HepG2 (cell line): Measurements from ENCODE around the gene PGC. TPM values are rescaled to one million over a fixed set of nuclear protein-coding genes. Genes with fewer than 3 reads are reported as not detected.

Source experiments
- ATF7-NPFF ChIP-seq: sonication (generic); formaldehyde crosslinking; IDR thresholded peaks from 2 replicates; pipeline ENCODE4 v1.8.1; 2023; ENCODE audit warnings: mild to moderate bottlenecking, low read depth, missing genetic modification reagents, moderate library complexity
- DR1 ChIP-seq: sonication (generic); formaldehyde crosslinking; IDR thresholded peaks from 2 replicates; pipeline ENCODE4 v1.8.0; 2021; ENCODE audit warnings: mild to moderate bottlenecking, missing genetic modification reagents, inconsistent platforms
- GATA4 ChIP-seq: sonication (generic); IDR thresholded peaks from 2 replicates; pipeline ENCODE4 v1.6.1; 2016; ENCODE audit warnings: antibody characterized with exemption, low read depth, borderline replicate concordance
- HNF4G ChIP-seq, 2 experiments: sonication (generic) in 1 of 2; formaldehyde crosslinking in 1 of 2; IDR thresholded peaks; 2 replicates each; pipeline versions ENCODE4 v1.4.0 to v1.6.1; 2011 to 2020; ENCODE audit warnings: borderline replicate concordance in 2 of 2, low read depth in 2 of 2, mild to moderate bottlenecking in 2 of 2, low read length in 1 of 2, missing genetic modification reagents in 1 of 2, moderate library complexity in 1 of 2
- LCORL ChIP-seq, 2 experiments: fragments of 450-650 bp in 1 of 2; sonication (generic) in 1 of 2; formaldehyde crosslinking in 1 of 2; IDR thresholded peaks; 2 replicates each; pipeline versions ENCODE4 v1.5.0 to v1.6.1; 2017 to 2020; ENCODE audit warnings: antibody characterized with exemption in 1 of 2, missing genetic modification reagents in 1 of 2
- MAFK ChIP-seq, 2 experiments: IDR thresholded peaks in 1 of 2; conservative IDR thresholded peaks in 1 of 2; 2 replicates each; pipeline ENCODE4 v1.6.1; 2011; ENCODE audit warnings: improper control_type of control experiment in 2 of 2, low read length in 2 of 2
- MIER2 ChIP-seq: IDR thresholded peaks from 2 replicates; pipeline ENCODE4 v1.6.1; 2016; ENCODE audit warnings: missing biosample characterization, missing genetic modification reagents
- NONO ChIP-seq, 2 experiments: fragments of 450-650 bp in 1 of 2; sonication (generic) in 1 of 2; formaldehyde crosslinking in 1 of 2; IDR thresholded peaks in 1 of 2; conservative IDR thresholded peaks in 1 of 2; 2 replicates each; pipeline versions ENCODE4 v1.6.1 to v1.8.0; 2017 to 2022; ENCODE audit warnings: mild to moderate bottlenecking in 1 of 2, missing genetic modification reagents in 1 of 2, moderate library complexity in 1 of 2
- NR2C2 ChIP-seq: sonication (generic); formaldehyde crosslinking; IDR thresholded peaks from 2 replicates; pipeline ENCODE4 v1.4.0; 2020; ENCODE audit warnings: missing genetic modification reagents, mild to moderate bottlenecking, moderate library complexity, borderline replicate concordance
- SMYD3 ChIP-seq: sonication (generic); formaldehyde crosslinking; IDR thresholded peaks from 2 replicates; pipeline ENCODE4 v1.8.1; 2023; ENCODE audit warnings: mild to moderate bottlenecking, missing genetic modification reagents
- SSRP1 ChIP-seq: IDR thresholded peaks from 2 replicates; pipeline ENCODE4 v1.6.1; 2016; ENCODE audit warnings: control low read depth
- ZFY ChIP-seq: sonication (generic); formaldehyde crosslinking; IDR thresholded peaks from 2 replicates; pipeline ENCODE4 v1.4.0; 2020; ENCODE audit warnings: missing genetic modification reagents
- ZNF296 ChIP-seq: sonication (generic); formaldehyde crosslinking; conservative IDR thresholded peaks from 2 replicates; pipeline ENCODE4 v1.5.0; 2020; ENCODE audit warnings: mild to moderate bottlenecking, missing genetic modification reagents
- ZNF331 ChIP-seq: sonication (generic); formaldehyde crosslinking; IDR thresholded peaks from 2 replicates; pipeline ENCODE4 v1.4.0; 2020; ENCODE audit warnings: missing genetic modification reagents
- ZNF446 ChIP-seq: sonication (generic); formaldehyde crosslinking; IDR thresholded peaks from 2 replicates; pipeline ENCODE4 v1.5.0; 2020; ENCODE audit warnings: mild to moderate bottlenecking, missing genetic modification reagents
- ZNF567 ChIP-seq: sonication (generic); formaldehyde crosslinking; IDR thresholded peaks from 2 replicates; pipeline ENCODE4 v1.8.1; 2023; ENCODE audit warnings: mild to moderate bottlenecking, missing genetic modification reagents, borderline replicate concordance
- ZNF619 ChIP-seq: sonication (generic); formaldehyde crosslinking; IDR thresholded peaks from 2 replicates; pipeline ENCODE4 v1.4.0; 2020; ENCODE audit warnings: mild to moderate bottlenecking, missing genetic modification reagents
- ZNF777 ChIP-seq: sonication (generic); formaldehyde crosslinking; IDR thresholded peaks from 2 replicates; pipeline ENCODE4 v1.4.0; 2020; ENCODE audit warnings: missing genetic modification reagents
- polyA plus RNA-seq, 8 experiments: library from polyadenylated mRNA; depleted of rRNA in 3 of 8; stranded (reverse) in 7 of 8; unstranded in 1 of 8; fragments of >200 nt; fragmentation: Illumina TruSeq in 4 of 8; extraction: Trizol in 4 of 8; gene quantifications; 2 replicates each; pipeline versions ENCODE4 v1.2.1 to v1.2.3, GENCODE V29; 2011 to 2016; ENCODE audit warnings: low read depth in 4 of 8, missing spikeins in 1 of 8, mixed read lengths in 1 of 8; ENCODE audit not compliant: insufficient read depth in 1 of 8
- total RNA-seq, 5 experiments: library from RNA; depleted of rRNA; stranded (reverse); fragments of >200 nt; fragmentation: Illumina TruSeq; extraction: Trizol; gene quantifications; 2 replicates each; pipeline ENCODE4 v1.2.3, GENCODE V29; 2016; ENCODE audit warnings: low read depth in 1 of 5
- TF ChIP-seq, protein P1 (sequence below): IDR thresholded peaks from 2 replicates; pipeline ENCODE4 v1.6.1; 2018; ENCODE audit warnings: missing genetic modification reagents
- TF ChIP-seq, protein P2 (sequence below): IDR thresholded peaks from 2 replicates; pipeline ENCODE4 v1.6.1; 2016
- TF ChIP-seq, protein P3 (sequence below): sonication (generic); formaldehyde crosslinking; IDR thresholded peaks from 2 replicates; pipeline ENCODE4 v1.8.1; 2023; ENCODE audit warnings: mild to moderate bottlenecking, missing genetic modification reagents
- TF ChIP-seq, protein P4 (sequence below): sonication (generic); formaldehyde crosslinking; IDR thresholded peaks from 2 replicates; pipeline ENCODE4 v1.4.0; 2020; ENCODE audit warnings: mild to moderate bottlenecking, missing genetic modification reagents

Gene PGC
- total and polyA plus RNA-seq, 2 of the 13 experiments (the other 11 are each of a cell fraction or from before 2014, with no cell fraction given), result 426 to 502 TPM

DNA sequence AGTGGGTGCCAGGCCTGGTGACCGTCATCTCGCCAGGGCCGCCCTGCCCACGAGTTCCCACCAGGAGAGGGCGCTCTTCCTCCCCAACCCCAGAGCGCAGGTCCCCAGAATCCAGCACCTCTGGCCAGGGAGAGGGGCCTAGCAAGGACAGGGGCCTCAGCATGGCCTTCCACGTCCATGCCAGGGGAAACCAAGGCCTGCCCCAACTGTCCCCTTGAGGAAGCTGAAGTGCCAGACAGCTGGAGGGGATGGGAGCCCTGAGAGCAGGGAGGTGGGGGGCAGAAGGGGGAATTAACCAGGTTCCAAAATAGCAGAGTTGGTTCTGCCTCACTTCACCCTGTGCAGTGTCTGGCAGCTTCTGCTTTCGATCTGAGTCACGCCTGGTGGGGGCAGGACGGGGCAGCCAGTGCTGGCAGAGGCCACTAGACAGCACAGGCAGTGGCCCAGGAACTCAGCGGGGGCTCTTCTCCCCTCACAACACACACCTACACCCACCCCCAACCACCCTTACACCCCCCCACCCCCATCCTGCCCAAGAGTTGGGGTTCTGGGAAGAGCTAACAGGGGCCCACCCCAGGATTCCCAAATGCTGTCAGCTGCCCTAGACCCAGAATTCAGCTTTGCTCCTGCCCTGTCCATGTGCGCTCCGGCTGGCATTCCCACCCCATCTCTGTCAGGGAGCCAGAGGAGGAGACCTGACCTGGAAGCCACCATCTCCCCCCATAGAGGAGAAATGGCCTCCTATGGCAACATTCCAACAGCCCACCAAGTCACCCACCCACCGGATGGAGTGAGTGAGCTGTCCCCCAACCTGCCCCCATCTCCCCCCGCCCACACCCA, 41.0 kb downstream of the PGC start (continued):
- 0 out of 2 replicates have a peak, but pooled peaks have one; percentile 60 for TF ChIP-seq SSRP1 (CRISPR knock-in tag)
- no peak for TF ChIP-seq GATA4
- peak; percentile 25; the same call in 1 of the 2 replicates for TF ChIP-seq NR2C2 (CRISPR knock-in tag)
- TF ChIP-seq, protein P1, sequence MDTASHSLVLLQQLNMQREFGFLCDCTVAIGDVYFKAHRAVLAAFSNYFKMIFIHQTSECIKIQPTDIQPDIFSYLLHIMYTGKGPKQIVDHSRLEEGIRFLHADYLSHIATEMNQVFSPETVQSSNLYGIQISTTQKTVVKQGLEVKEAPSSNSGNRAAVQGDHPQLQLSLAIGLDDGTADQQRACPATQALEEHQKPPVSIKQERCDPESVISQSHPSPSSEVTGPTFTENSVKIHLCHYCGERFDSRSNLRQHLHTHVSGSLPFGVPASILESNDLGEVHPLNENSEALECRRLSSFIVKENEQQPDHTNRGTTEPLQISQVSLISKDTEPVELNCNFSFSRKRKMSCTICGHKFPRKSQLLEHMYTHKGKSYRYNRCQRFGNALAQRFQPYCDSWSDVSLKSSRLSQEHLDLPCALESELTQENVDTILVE, result peak; percentile 33; the same call in 1 of the 2 replicates
- TF ChIP-seq, protein P2, sequence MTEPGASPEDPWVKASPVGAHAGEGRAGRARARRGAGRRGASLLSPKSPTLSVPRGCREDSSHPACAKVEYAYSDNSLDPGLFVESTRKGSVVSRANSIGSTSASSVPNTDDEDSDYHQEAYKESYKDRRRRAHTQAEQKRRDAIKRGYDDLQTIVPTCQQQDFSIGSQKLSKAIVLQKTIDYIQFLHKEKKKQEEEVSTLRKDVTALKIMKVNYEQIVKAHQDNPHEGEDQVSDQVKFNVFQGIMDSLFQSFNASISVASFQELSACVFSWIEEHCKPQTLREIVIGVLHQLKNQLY (CRISPR knock-in tag), result no peak
- no peak for TF ChIP-seq LCORL (IDR thresholded peaks at IDR 0.05)
- 0 out of 2 replicates have a peak, but pooled peaks have one; percentile 47 for TF ChIP-seq LCORL (CRISPR knock-in tag; IDR thresholded peaks at IDR 0.05)
- TF ChIP-seq NONO (IDR thresholded peaks at IDR 0.05), result no peak
- TF ChIP-seq NONO (CRISPR knock-in tag; conservative IDR thresholded peaks at IDR 0.05), result peak; percentile 53; the same call in 1 of the 2 replicates
- TF ChIP-seq ZNF777 (CRISPR knock-in tag), result 0 out of 2 replicates have a peak, but pooled peaks have one; percentile 39
- 0 out of 2 replicates have a peak, but pooled peaks have one; percentile 17 for TF ChIP-seq ZNF296 (CRISPR knock-in tag)
- TF ChIP-seq ZNF446 (CRISPR knock-in tag), result no peak
- TF ChIP-seq, protein P3, sequence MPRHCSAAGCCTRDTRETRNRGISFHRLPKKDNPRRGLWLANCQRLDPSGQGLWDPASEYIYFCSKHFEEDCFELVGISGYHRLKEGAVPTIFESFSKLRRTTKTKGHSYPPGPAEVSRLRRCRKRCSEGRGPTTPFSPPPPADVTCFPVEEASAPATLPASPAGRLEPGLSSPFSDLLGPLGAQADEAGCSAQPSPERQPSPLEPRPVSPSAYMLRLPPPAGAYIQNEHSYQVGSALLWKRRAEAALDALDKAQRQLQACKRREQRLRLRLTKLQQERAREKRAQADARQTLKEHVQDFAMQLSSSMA (CRISPR knock-in tag), result no peak
- TF ChIP-seq HNF4G (IDR thresholded peaks at IDR 0.05; ENCODE audit: borderline replicate concordance, low read depth, low read length), result no peak
- 0 out of 2 replicates have a peak, but pooled peaks have one; percentile 28 for TF ChIP-seq HNF4G (CRISPR knock-in tag; IDR thresholded peaks at IDR 0.05; ENCODE audit: borderline replicate concordance, low read depth)
- TF ChIP-seq ZFY, result peak; percentile 76
- 0 out of 2 replicates have a peak, but pooled peaks have one; percentile 55 for TF ChIP-seq ATF7-NPFF
- 0 out of 2 replicates have a peak, but pooled peaks have one; percentile 27 for TF ChIP-seq ZNF331 (CRISPR knock-in tag)
- TF ChIP-seq ZNF619 (CRISPR knock-in tag), result peak; percentile 66; the same call in 1 of the 2 replicates
- 0 out of 2 replicates have a peak, but pooled peaks have one; percentile 29 for TF ChIP-seq MIER2
- TF ChIP-seq SMYD3 (CRISPR knock-in tag), result no peak
- TF ChIP-seq, protein P4, sequence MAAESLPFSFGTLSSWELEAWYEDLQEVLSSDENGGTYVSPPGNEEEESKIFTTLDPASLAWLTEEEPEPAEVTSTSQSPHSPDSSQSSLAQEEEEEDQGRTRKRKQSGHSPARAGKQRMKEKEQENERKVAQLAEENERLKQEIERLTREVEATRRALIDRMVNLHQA (CRISPR knock-in tag), result no peak
- TF ChIP-seq DR1, result 0 out of 2 replicates have a peak, but pooled peaks have one; percentile 26
- peak; percentile 85; the same call in 1 of the 2 replicates for TF ChIP-seq ZNF567 (CRISPR knock-in tag)
- TF ChIP-seq MAFK (conservative IDR thresholded peaks at IDR 0.05 in 1 of 2, IDR thresholded peaks at IDR 0.05 in 1 of 2; ENCODE audit: low read length in 2 of 2), result no peak
- TF ChIP-seq, all 625 proteins: peak for 114
